Sigmoid colon (tissue), 7 donors: ENCODE data around the gene CNTN4. TPM values are rescaled to one million over a fixed set of nuclear protein-coding genes. Genes with fewer than 3 reads are reported as not detected.

Source experiments
- DNase-seq: peaks from one replicate; pipeline ENCODE4 v3.0.0-alpha.2; 2019
- H3K27ac ChIP-seq, 4 donors: fragments of 200-600 bp; sonication (generic); one replicate each; pipeline ENCODE4 v1.5.1; 2016 to 2019; ENCODE audit warnings: mild to moderate bottlenecking in 1 of 4
- H3K27me3 ChIP-seq, 3 donors: fragments of 200-600 bp; sonication (generic); one replicate each; pipeline ENCODE4 v1.5.1; 2019; ENCODE audit warnings: mild to moderate bottlenecking in 1 of 3
- H3K36me3 ChIP-seq, 4 donors: fragments of 200-600 bp; sonication (generic); one replicate each; pipeline ENCODE4 v1.5.1; 2016 to 2019
- H3K4me1 ChIP-seq, 4 donors: fragments of 200-600 bp; sonication (generic); one replicate each; pipeline ENCODE4 v1.5.1; 2017 to 2019
- H3K4me3 ChIP-seq, 4 donors: fragments of 200-600 bp; sonication (generic); one replicate each; pipeline ENCODE4 v1.5.1; 2017 to 2019; ENCODE audit warnings: mild to moderate bottlenecking in 2 of 4, moderate library complexity in 1 of 4
- H3K9me3 ChIP-seq, 4 donors: fragments of 200-600 bp in 3 of 4; sonication (generic) in 3 of 4; one replicate each; pipeline versions ENCODE4 v1.5.1 to v1.6.1; 2013 to 2019
- CTCF ChIP-seq, 4 experiments: fragments of 450-650 bp in 3 of 4; fragments of 200-600 bp in 1 of 4; IDR thresholded peaks; one replicate each; pipeline ENCODE4 v1.5.1; 2016 to 2019; ENCODE audit warnings: antibody characterized with exemption in 4 of 4, mild to moderate bottlenecking in 3 of 4, moderate library complexity in 2 of 4
- EP300 ChIP-seq, 4 donors: sonication (generic); formaldehyde crosslinking; IDR thresholded peaks; one replicate each; pipeline ENCODE4 v1.6.1; 2017; ENCODE audit warnings: antibody characterized with exemption in 4 of 4
- POLR2A ChIP-seq, 2 donors: fragments of 450-650 bp; IDR thresholded peaks; one replicate each; pipeline ENCODE4 v1.6.1; 2016; ENCODE audit warnings: antibody characterized with exemption in 2 of 2, mild to moderate bottlenecking in 2 of 2, moderate library complexity in 2 of 2
- POLR2AphosphoS5 ChIP-seq, 4 donors: sonication (generic); formaldehyde crosslinking; IDR thresholded peaks; one replicate each; pipeline ENCODE4 v1.6.1; 2017; ENCODE audit warnings: antibody characterized with exemption in 4 of 4
- WGBS, 2 donors: extraction: QIAGEN DNeasy Blood & Tissue Kit; methylation state at CpG; one replicate each; pipeline ENCODE4 v1.1.7; 2013; 5-methylcytosine and 5-hydroxymethylcytosine counted together
- intact Hi-C: fragments of 100-400 bp; cut with DNase I; formaldehyde crosslinking; loops from one replicate; pipeline ENCODE4 v1.15.1; 2023
- polyA plus RNA-seq, 3 donors: library from polyadenylated mRNA; stranded (reverse); fragments of 200-250 nt; gene quantifications; one replicate each; pipeline ENCODE4 v1.2.3, GENCODE V29; 2013
- total RNA-seq, 4 donors: library from RNA; depleted of rRNA; stranded (reverse); fragments of >200 nt; gene quantifications; one replicate each; pipeline ENCODE4 v1.1.0, GENCODE V29; 2016
- donor health status: healthy with polysubstance abuse.
- donor health status: Bipolar disorder and iron deficiency.
- donor health status: healthy.

CNTN4 gene
- total and polyA plus RNA-seq, 7 donors = 1.4 to 10.0 (median 7.5) TPM

GRCh38 chr3:2650746-2651145 lies 552.1 kb downstream of the CNTN4 start:
- no peak overlapping the region for H3K27ac ChIP-seq
- WGBS, 2 donors = 31 to 70% methylated on average over 3 of the region's 3 CpGs
- no peaks in the 10 kb centered on the region for H3K27me3 ChIP-seq
- no peaks in the 10 kb centered on the region for H3K36me3 ChIP-seq
- no peak overlapping the region for H3K4me3 ChIP-seq
- intact Hi-C loops = no loop called here
- H3K4me1 ChIP-seq = no peaks in the 10 kb centered on the region
- no peak for TF ChIP-seq CTCF (IDR thresholded peaks at IDR 0.05)
- TF ChIP-seq POLR2A (IDR thresholded peaks at IDR 0.05) = no peak
- TF ChIP-seq POLR2AphosphoS5 (IDR thresholded peaks at IDR 0.05) = no peak
- no peak for TF ChIP-seq EP300 (IDR thresholded peaks at IDR 0.05)
- DNase-seq = no peak
- no peaks in the 10 kb centered on the region for H3K9me3 ChIP-seq

GRCh38 chr3:2652386-2652785 lies 553.7 kb downstream of the CNTN4 start:
- Histone ChIP-seq H3K36me3 (no peaks in the 10 kb centered on the region), H3K27me3 (no peaks in the 10 kb centered on the region), H3K27ac (no peak overlapping the region), H3K4me1 (no peaks in the 10 kb centered on the region), H3K4me3 (no peak overlapping the region), H3K9me3 (no peaks in the 10 kb centered on the region)
- TF ChIP-seq POLR2AphosphoS5 (IDR thresholded peaks at IDR 0.05) (no peak), POLR2A (IDR thresholded peaks at IDR 0.05) (no peak), EP300 (IDR thresholded peaks at IDR 0.05) (no peak), CTCF (IDR thresholded peaks at IDR 0.05) (no peak)
- intact Hi-C loops = no loop called here
- DNase-seq = no peak
- 85 to 89% methylated on average over 2 of the region's 2 CpGs for WGBS, 2 donors

- Histone ChIP-seq H3K27me3 (no peaks in the 10 kb centered on the region), H3K27ac (no peak overlapping the region), H3K4me3 (no peak overlapping the region), H3K4me1 (no peaks in the 10 kb centered on the region), H3K36me3 (no peaks in the 10 kb centered on the region), H3K9me3 (no peaks in the 10 kb centered on the region)
- no peak for DNase-seq
- intact Hi-C loops = no loop called here
- no peak for TF ChIP-seq POLR2AphosphoS5 (IDR thresholded peaks at IDR 0.05)
- 37 to 75% methylated on average over 1 of the region's 1 CpG for WGBS, 2 donors
Measured at GRCh38 chr3:2653706-2654105, 555.0 kb downstream of the CNTN4 start.

- H3K9me3 ChIP-seq = no peaks in the 10 kb centered on the region
- intact Hi-C loops = no loop called here
- H3K27me3 ChIP-seq = no peaks in the 10 kb centered on the region
- H3K4me3 ChIP-seq = no peak overlapping the region
- no peak for DNase-seq
- TF ChIP-seq POLR2A (IDR thresholded peaks at IDR 0.05) (no peak), CTCF (IDR thresholded peaks at IDR 0.05) (no peak), POLR2AphosphoS5 (IDR thresholded peaks at IDR 0.05) (no peak), EP300 (IDR thresholded peaks at IDR 0.05) (no peak)
- WGBS, 2 donors = 36 to 78% methylated on average over 1 of the region's 1 CpG
- H3K36me3 ChIP-seq = no peaks in the 10 kb centered on the region
- H3K27ac ChIP-seq = no peak overlapping the region
- no peaks in the 10 kb centered on the region for H3K4me1 ChIP-seq
Measured at GRCh38 chr3:2655229-2655701, 556.6 kb downstream of the CNTN4 start.

GRCh38 chr3:2656806-2657777 lies 558.4 kb downstream of the CNTN4 start:
- no peak for DNase-seq
- Histone ChIP-seq H3K27ac (no peak overlapping the region), H3K9me3 (no peaks in the 10 kb centered on the region), H3K4me1 (no peaks in the 10 kb centered on the region), H3K4me3 (no peak overlapping the region), H3K27me3 (no peaks in the 10 kb centered on the region), H3K36me3 (no peaks in the 10 kb centered on the region)
- intact Hi-C loops = no loop called here
- WGBS, 2 donors = 74 to 76% methylated on average over 10 of the region's 10 CpGs
- TF ChIP-seq POLR2AphosphoS5 (IDR thresholded peaks at IDR 0.05) = no peak
- no peak for TF ChIP-seq EP300 (IDR thresholded peaks at IDR 0.05)
- TF ChIP-seq POLR2A (IDR thresholded peaks at IDR 0.05) = no peak
- no peak for TF ChIP-seq CTCF (IDR thresholded peaks at IDR 0.05)
